Uterus (tissue), 4 donors: ENCODE data around the gene TBCA. TPM values are rescaled to one million over a fixed set of nuclear protein-coding genes. Genes with fewer than 3 reads are reported as not detected.

Source experiments
- DNase-seq, 2 donors: peaks; one replicate each; pipeline ENCODE4 v3.0.0-alpha.2; 2019 to 2020
- H3K27ac ChIP-seq, 2 donors: fragments of 200-600 bp; sonication (generic); 1 replicate in 1 of 2; 2 replicates in 1 of 2; pipeline ENCODE4 v1.5.1; 2016 to 2018
- H3K27me3 ChIP-seq, 2 donors: fragments of 200-600 bp; sonication (generic); one replicate each; pipeline ENCODE4 v1.5.1; 2018 to 2019; ENCODE audit warnings: control low read depth in 1 of 2
- H3K36me3 ChIP-seq, 2 donors: fragments of 200-600 bp; sonication (generic); one replicate each; pipeline ENCODE4 v1.5.1; 2019; ENCODE audit warnings: control low read depth in 1 of 2
- H3K4me1 ChIP-seq, 2 donors: fragments of 200-600 bp; sonication (generic); one replicate each; pipeline ENCODE4 v1.5.1; 2018 to 2019; ENCODE audit warnings: control low read depth in 1 of 2
- H3K4me3 ChIP-seq, 2 donors: fragments of 200-600 bp; sonication (generic); 1 replicate in 1 of 2; 2 replicates in 1 of 2; pipeline ENCODE4 v1.5.1; 2018 to 2019; ENCODE audit warnings: mild to moderate bottlenecking in 1 of 2
- H3K9me3 ChIP-seq, 2 donors: fragments of 200-600 bp; sonication (generic); one replicate each; pipeline ENCODE4 v1.5.1; 2019; ENCODE audit warnings: control low read depth in 1 of 2
- POLR2A ChIP-seq, 2 donors: fragments of 450-650 bp; IDR thresholded peaks; one replicate each; pipeline ENCODE4 v1.6.1; 2016; ENCODE audit warnings: antibody characterized with exemption in 2 of 2, mild to moderate bottlenecking in 1 of 2, moderate library complexity in 1 of 2
- intact Hi-C: fragments of 100-400 bp; cut with DNase I; formaldehyde crosslinking; loops from one replicate; pipeline ENCODE4 v1.15.1; 2023; ENCODE audit warnings: low total_unique reads
- total RNA-seq, 4 donors: library from RNA; depleted of rRNA in 3 of 4; stranded (reverse); fragments of >200 nt in 3 of 4; gene quantifications; one replicate each; pipeline versions ENCODE4 v1.1.0 to v1.2.4, GENCODE V29; 2014 to 2023
- TF ChIP-seq, protein P1 (sequence below), 4 experiments: fragments of 200-600 bp in 2 of 4; fragments of 450-650 bp in 2 of 4; sonication (generic) in 2 of 4; IDR thresholded peaks; one replicate each; pipeline ENCODE4 v1.5.1; 2016 to 2019; ENCODE audit warnings: antibody characterized with exemption in 4 of 4, mild to moderate bottlenecking in 2 of 4, moderate library complexity in 1 of 4
- donor health status: DM: yes; HTN: yes; CAD: no.

The TBCA gene
- total RNA-seq, 4 donors from 2014 or later: 64.6 to 178 (median 158) TPM

DNA sequence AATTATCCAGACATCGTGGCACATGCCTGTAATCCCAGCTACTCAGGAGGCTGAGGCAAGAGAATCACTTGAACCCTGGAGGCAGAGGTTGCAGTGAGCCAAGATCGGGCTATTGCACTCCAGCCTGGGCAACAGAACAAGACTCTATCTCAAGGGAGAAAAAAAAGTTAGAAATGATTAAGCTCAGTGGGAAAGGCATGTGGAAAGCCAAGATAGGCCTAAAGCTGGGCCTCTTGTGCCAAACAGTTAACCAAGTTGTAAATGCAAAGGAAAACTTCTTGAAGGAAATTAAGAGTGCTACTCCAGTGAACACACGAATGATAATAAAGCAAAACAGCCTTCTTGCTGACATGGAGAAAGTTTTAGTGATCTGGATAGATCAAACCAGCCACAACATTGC lies 43.0 kb downstream of the TBCA start:
- H3K27me3 ChIP-seq: no peaks in the 10 kb centered on the region
- H3K36me3 ChIP-seq: no peaks in the 10 kb centered on the region
- DNase-seq: no peak
- H3K27ac ChIP-seq: no peak overlapping the region
- no peaks in the 10 kb centered on the region for H3K9me3 ChIP-seq
- intact Hi-C loops: no loop called here
- TF ChIP-seq POLR2A (IDR thresholded peaks at IDR 0.05): no peak
- TF ChIP-seq, protein P1, sequence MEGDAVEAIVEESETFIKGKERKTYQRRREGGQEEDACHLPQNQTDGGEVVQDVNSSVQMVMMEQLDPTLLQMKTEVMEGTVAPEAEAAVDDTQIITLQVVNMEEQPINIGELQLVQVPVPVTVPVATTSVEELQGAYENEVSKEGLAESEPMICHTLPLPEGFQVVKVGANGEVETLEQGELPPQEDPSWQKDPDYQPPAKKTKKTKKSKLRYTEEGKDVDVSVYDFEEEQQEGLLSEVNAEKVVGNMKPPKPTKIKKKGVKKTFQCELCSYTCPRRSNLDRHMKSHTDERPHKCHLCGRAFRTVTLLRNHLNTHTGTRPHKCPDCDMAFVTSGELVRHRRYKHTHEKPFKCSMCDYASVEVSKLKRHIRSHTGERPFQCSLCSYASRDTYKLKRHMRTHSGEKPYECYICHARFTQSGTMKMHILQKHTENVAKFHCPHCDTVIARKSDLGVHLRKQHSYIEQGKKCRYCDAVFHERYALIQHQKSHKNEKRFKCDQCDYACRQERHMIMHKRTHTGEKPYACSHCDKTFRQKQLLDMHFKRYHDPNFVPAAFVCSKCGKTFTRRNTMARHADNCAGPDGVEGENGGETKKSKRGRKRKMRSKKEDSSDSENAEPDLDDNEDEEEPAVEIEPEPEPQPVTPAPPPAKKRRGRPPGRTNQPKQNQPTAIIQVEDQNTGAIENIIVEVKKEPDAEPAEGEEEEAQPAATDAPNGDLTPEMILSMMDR (IDR thresholded peaks at IDR 0.05): no peak
- no peak overlapping the region for H3K4me3 ChIP-seq
- H3K4me1 ChIP-seq: no peaks in the 10 kb centered on the region

DNA sequence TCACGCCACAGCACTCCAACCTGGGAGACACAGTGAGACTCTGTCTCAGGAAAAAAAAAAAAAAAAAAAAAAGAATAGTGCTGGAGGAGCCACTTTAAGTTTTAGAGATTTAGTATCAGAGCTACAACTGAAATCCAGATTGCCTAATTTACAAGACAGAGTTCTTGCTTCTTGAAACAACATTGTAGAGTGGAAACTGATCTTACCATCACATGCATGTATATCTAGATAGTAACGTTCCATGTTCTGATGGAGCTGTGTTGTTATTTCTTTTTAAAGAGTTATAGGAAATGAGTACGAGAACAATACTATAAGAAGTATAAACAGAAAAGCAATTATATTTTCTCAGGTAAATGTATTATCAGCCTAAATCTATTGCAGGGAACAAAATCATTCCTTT lies 48.9 kb downstream of the TBCA start:
- TF ChIP-seq, protein P1 (IDR thresholded peaks at IDR 0.05): no peak
- TF ChIP-seq POLR2A (IDR thresholded peaks at IDR 0.05): no peak
- Histone ChIP-seq H3K4me3 (no peak overlapping the region), H3K27ac (no peak overlapping the region), H3K27me3 (no peaks in the 10 kb centered on the region), H3K4me1 (no peaks in the 10 kb centered on the region), H3K9me3 (no peaks in the 10 kb centered on the region), H3K36me3 (no peaks in the 10 kb centered on the region)
- intact Hi-C loops: no loop called here
- no peak for DNase-seq

DNA sequence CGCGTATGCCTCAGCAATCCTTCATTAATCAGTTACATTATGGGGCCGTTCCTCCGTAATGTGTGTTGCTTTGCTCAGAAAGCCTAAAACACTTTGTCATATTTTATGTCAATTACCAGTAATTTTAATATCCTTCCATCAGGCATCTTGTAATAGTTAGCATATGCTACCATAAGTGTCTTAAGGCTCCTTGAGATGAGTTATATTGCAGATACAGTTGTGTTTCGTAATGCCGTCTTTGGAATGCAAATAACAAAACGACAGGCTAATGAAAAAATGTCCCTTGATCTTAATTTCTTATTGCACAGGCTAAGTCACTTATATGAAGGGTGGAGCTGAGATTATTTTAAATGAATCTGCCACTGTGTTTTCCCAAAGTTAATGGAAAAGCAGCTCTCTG lies 50.5 kb downstream of the TBCA start:
- H3K4me1 ChIP-seq: no peaks in the 10 kb centered on the region
- TF ChIP-seq, protein P1 (IDR thresholded peaks at IDR 0.05): no peak
- no peak for TF ChIP-seq POLR2A (IDR thresholded peaks at IDR 0.05)
- intact Hi-C loops: no loop called here
- H3K9me3 ChIP-seq: no peaks in the 10 kb centered on the region
- H3K27me3 ChIP-seq: no peaks in the 10 kb centered on the region
- no peak overlapping the region for H3K27ac ChIP-seq
- no peak overlapping the region for H3K4me3 ChIP-seq
- H3K36me3 ChIP-seq: no peaks in the 10 kb centered on the region
- no peak for DNase-seq

DNA sequence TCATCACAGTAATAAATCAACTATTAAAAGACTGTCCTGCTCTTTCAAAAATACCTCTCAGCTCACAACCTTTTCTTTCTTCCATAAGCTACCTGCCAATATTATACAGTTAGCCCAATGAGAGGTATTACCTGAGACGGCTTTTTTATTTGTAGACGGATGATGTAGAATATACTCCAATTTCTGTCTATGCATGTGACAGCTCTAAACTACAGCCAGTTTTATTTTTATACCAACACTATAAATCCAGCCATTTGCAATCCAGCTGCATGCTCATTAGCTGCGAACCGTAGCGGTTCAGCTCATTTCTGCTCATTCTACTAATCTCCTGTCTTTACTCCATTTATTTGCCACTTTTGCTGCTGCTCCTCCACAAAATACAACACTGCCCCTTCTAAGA lies 51.2 kb downstream of the TBCA start:
- TF ChIP-seq, protein P1 (IDR thresholded peaks at IDR 0.05): no peak
- no peak for TF ChIP-seq POLR2A (IDR thresholded peaks at IDR 0.05)
- Histone ChIP-seq H3K4me3 (no peak overlapping the region), H3K27me3 (no peaks in the 10 kb centered on the region), H3K27ac (no peak overlapping the region), H3K4me1 (no peaks in the 10 kb centered on the region), H3K36me3 (no peaks in the 10 kb centered on the region), H3K9me3 (no peaks in the 10 kb centered on the region)
- DNase-seq: no peak
- intact Hi-C loops: no loop called here

DNA sequence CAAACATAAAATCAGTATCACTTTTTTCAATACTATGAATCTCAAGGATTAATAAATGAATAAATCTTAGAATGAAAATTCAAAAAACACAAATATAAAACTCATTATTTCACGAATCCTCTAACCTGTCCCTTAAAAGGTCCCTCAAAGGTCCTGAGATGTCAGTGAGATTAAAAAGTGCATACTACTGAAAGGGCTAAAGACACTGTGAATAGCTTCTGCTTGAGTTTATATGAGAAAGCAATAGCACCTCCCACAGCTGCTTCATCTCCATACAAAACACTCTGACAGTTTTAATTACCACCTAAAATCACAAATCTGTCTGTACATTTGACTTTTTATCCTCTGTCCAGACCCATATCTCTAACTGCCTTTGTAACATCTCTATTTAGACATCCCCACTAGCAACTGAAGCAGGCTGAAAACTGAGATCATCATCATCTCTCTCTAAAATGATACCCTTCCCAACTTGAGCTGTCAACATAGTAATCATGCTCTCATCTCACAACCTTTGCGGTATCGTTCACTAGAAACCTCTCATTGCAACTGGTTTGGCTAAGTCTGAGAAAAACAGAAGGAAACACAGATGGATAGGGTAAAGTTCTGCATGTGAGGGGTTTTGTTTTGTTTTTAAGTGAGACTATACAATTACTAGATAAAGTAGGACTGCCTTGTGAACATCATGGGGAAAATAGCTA lies 56.3 kb downstream of the TBCA start:
- H3K36me3 ChIP-seq: no peaks in the 10 kb centered on the region
- TF ChIP-seq POLR2A (IDR thresholded peaks at IDR 0.05): no peak
- TF ChIP-seq, protein P1 (IDR thresholded peaks at IDR 0.05): no peak
- intact Hi-C loops: no loop called here

More for the DNA sequence above, 56.3 kb downstream of the TBCA start:
- Histone ChIP-seq H3K4me3 (no peak overlapping the region), H3K9me3 (no peaks in the 10 kb centered on the region), H3K4me1 (no peaks in the 10 kb centered on the region), H3K27me3 (no peaks in the 10 kb centered on the region), H3K27ac (no peak overlapping the region)
- no peak for DNase-seq
